SJCRH30 (cell line): ENCODE data around the gene P2RY2. TPM values are rescaled to one million over a fixed set of nuclear protein-coding genes. Genes with fewer than 3 reads are reported as not detected.
A peak's percentile ranks its signal among the peaks of the same experiment; 100 is the strongest.

Experiments
- DNase-seq, 2 experiments: peaks; one replicate each; pipeline ENCODE4 v3.0.0-alpha.2; 2015 to 2020
- H3K27ac ChIP-seq: fragments of 250-450 bp; sonication (Bioruptor Pico); 2 replicates; pipeline ENCODE4 v1.5.1; 2020; ENCODE audit warnings: mild to moderate bottlenecking, moderate library complexity
- H3K27me3 ChIP-seq: fragments of 250-450 bp; sonication (Bioruptor Pico); 2 replicates; pipeline ENCODE4 v1.5.1; 2020; ENCODE audit warnings: mild to moderate bottlenecking, moderate library complexity
- H3K36me3 ChIP-seq: fragments of 250-450 bp; sonication (Bioruptor Pico); 2 replicates; pipeline ENCODE4 v1.5.1; 2020; ENCODE audit warnings: mild to moderate bottlenecking, moderate library complexity
- H3K4me1 ChIP-seq: fragments of 250-450 bp; sonication (Bioruptor Pico); 2 replicates; pipeline ENCODE4 v1.5.1; 2020; ENCODE audit warnings: mild to moderate bottlenecking, moderate library complexity
- H3K4me3 ChIP-seq: fragments of 250-450 bp; sonication (Bioruptor Pico); 2 replicates; pipeline ENCODE4 v1.5.1; 2020; ENCODE audit warnings: mild to moderate bottlenecking, moderate library complexity
- H3K9me3 ChIP-seq: fragments of 250-450 bp; sonication (Bioruptor Pico); replicated peaks from 2 replicates; pipeline ENCODE4 v1.5.1; 2020; ENCODE audit warnings: mild to moderate bottlenecking, moderate library complexity
- total RNA-seq: library from RNA; depleted of rRNA; stranded (reverse); fragments of >200 nt; shearing (Covaris generic); gene quantifications from 2 replicates; pipeline ENCODE4 v1.2.3, GENCODE V29; 2014

P2RY2 gene
- total RNA-seq, 1 experiment from 2014 or later, result not detected

DNA sequence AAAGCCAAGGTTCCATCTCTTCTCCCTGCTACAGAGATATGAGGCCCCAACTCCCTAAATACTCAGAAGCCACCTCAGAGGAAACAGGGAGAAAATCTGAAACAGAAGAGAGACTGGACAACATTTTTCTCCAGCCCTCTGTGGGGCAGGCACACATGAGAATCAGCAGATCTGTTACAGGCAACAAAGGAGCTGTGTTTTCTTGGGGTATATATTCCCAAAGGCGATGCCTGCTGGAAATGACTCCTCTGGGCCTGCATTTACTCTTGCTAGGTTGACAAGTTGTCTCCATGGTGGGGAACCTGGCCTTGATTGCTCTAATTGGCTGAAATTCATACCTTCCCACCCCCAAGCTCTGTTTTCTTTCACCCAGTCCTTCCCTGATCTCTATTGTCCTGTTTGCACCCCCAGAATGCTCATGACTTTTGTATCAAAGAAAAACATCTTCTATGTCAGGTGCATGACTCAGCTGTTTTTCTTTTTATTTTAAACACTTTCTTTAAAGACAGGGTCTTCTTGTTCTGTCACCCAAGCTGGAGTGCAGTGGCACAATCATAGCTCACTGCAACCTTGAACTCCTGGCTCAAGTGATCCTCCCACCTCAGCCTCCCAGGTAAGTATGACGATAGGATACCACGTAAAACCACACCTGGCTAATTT, 30.6 kb downstream of the P2RY2 start:
- no peaks in the 10 kb centered on the region for H3K27me3 ChIP-seq
- no peaks in the 10 kb centered on the region for H3K4me1 ChIP-seq
- H3K36me3 ChIP-seq, result no peaks in the 10 kb centered on the region
- no peak for DNase-seq
- H3K4me3 ChIP-seq, result no peak overlapping the region
- no peak overlapping the region for H3K27ac ChIP-seq
- H3K9me3 ChIP-seq, result no peaks in the 10 kb centered on the region

DNA sequence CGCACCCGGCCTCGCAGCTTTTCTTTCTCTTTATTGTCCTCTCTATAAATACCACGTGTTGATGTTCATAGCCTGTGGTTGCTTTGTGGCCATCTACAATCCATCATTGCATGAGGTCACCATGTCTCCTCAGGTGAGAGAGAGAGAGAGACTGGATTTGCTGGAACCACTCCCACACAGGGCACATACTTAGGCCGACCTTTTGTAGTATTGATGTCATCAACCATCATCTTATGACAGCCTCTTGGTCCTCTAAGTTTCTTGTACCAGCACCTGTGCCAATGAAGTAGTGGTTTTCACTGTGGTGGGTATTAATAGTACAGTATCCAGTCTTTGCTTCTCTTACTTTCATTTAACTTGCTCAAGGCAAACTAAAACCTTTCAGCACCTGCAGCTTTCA, 31.2 kb downstream of the P2RY2 start:
- Histone ChIP-seq H3K9me3 (no peaks in the 10 kb centered on the region), H3K4me3 (no peak overlapping the region), H3K4me1 (no peaks in the 10 kb centered on the region), H3K36me3 (no peaks in the 10 kb centered on the region), H3K27me3 (no peaks in the 10 kb centered on the region), H3K27ac (no peak overlapping the region)
- DNase-seq, result no peak

GRCh38 chr11:73249853-73250783, 32.0 kb downstream of the P2RY2 start:
- no peak for DNase-seq
- no peaks in the 10 kb centered on the region for H3K4me1 ChIP-seq
- H3K27me3 ChIP-seq, result no peaks in the 10 kb centered on the region
- no peaks in the 10 kb centered on the region for H3K9me3 ChIP-seq
- no peak overlapping the region for H3K27ac ChIP-seq
- H3K4me3 ChIP-seq, result no peak overlapping the region
- H3K36me3 ChIP-seq, result no peaks in the 10 kb centered on the region

- DNase-seq, result peak in 1 of 2 experiments; percentile 29
- H3K9me3 ChIP-seq, result no peaks in the 10 kb centered on the region
- H3K27ac ChIP-seq, result no peak overlapping the region
- peaks cover 3% of the 10 kb centered on the region for H3K4me1 ChIP-seq
- no peaks in the 10 kb centered on the region for H3K36me3 ChIP-seq
- H3K4me3 ChIP-seq, result no peak overlapping the region
- no peaks in the 10 kb centered on the region for H3K27me3 ChIP-seq
Observed at GRCh38 chr11:73252577-73253191, 34.6 kb downstream of the P2RY2 start.

- peak; percentile 34 to 43 for DNase-seq
- H3K4me3 ChIP-seq, result no peak overlapping the region
- H3K4me1 ChIP-seq, result peaks cover 8% of the 10 kb centered on the region
- no peaks in the 10 kb centered on the region for H3K36me3 ChIP-seq
- H3K27ac ChIP-seq, result peak overlapping the region; percentile 60
- H3K27me3 ChIP-seq, result no peaks in the 10 kb centered on the region
- no peaks in the 10 kb centered on the region for H3K9me3 ChIP-seq
Observed at GRCh38 chr11:73257342-73258103, 39.4 kb downstream of the P2RY2 start.

GRCh38 chr11:73258104-73259035, 40.3 kb downstream of the P2RY2 start:
- H3K36me3 ChIP-seq, result no peaks in the 10 kb centered on the region
- H3K27ac ChIP-seq, result peak overlapping the region; percentile 60

GRCh38 chr11:73259406-73260126, 41.5 kb downstream of the P2RY2 start:
- Histone ChIP-seq H3K27ac (no peak overlapping the region), H3K4me1 (peaks cover 8% of the 10 kb centered on the region), H3K27me3 (no peaks in the 10 kb centered on the region), H3K4me3 (no peak overlapping the region), H3K36me3 (no peaks in the 10 kb centered on the region), H3K9me3 (no peaks in the 10 kb centered on the region)
- no peak for DNase-seq

More at GRCh38 chr11:73258104-73259035, 40.3 kb downstream of the P2RY2 start:
- Histone ChIP-seq H3K27me3 (no peaks in the 10 kb centered on the region), H3K4me3 (no peak overlapping the region), H3K9me3 (no peaks in the 10 kb centered on the region), H3K4me1 (peaks cover 8% of the 10 kb centered on the region)
- DNase-seq, result no peak

DNA sequence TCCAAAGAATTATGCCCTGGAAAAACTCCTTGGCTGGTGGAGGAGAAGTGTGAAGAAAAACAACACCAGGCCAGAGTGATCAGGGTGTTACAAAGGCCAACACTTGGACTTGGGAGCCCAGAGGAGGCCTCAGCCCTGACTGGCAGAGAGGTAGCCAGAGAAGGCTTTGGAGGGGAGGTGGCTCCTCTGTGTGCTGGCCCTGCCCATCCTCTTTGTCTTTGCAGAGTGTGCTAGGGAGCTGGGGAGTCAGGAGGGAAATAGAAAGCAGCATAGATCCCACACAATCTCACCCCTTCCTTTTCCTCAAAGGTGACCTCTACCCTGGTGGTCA, 42.0 kb downstream of the P2RY2 start:
- H3K27ac ChIP-seq, result no peak overlapping the region
- peaks cover 8% of the 10 kb centered on the region for H3K4me1 ChIP-seq
- H3K4me3 ChIP-seq, result no peak overlapping the region
- no peaks in the 10 kb centered on the region for H3K9me3 ChIP-seq
- no peak for DNase-seq
- no peaks in the 10 kb centered on the region for H3K36me3 ChIP-seq
- H3K27me3 ChIP-seq, result no peaks in the 10 kb centered on the region

GRCh38 chr11:73262851-73263495, 44.9 kb downstream of the P2RY2 start:
- no peak for DNase-seq
- no peak overlapping the region for H3K4me3 ChIP-seq
- peaks cover 21% of the 10 kb centered on the region for H3K4me1 ChIP-seq
- no peaks in the 10 kb centered on the region for H3K9me3 ChIP-seq
- H3K36me3 ChIP-seq, result no peaks in the 10 kb centered on the region
- H3K27me3 ChIP-seq, result no peaks in the 10 kb centered on the region
- no peak overlapping the region for H3K27ac ChIP-seq

DNA sequence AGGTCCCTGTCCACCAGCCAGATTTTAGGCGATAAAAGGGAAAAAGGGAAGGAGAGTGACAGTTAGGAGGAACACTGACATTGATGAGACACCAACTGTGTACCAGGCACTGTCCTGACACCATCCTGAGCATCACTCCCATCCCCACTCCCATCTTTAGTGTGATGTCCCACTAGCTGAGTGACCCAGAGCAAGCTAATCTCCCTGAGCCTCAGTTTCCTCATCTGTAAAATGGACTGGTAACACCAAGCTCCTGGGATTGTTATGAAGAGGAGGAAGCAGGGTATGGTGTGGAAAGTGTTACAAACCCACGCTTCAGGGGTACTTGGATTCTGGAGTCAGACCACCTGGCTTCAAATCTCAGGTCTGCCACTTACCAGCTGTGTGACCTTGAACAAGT, 45.6 kb downstream of the P2RY2 start:
- no peak overlapping the region for H3K27ac ChIP-seq
- H3K4me1 ChIP-seq, result peaks cover 19% of the 10 kb centered on the region
- H3K27me3 ChIP-seq, result no peaks in the 10 kb centered on the region
- no peaks in the 10 kb centered on the region for H3K9me3 ChIP-seq
- no peak for DNase-seq
- no peak overlapping the region for H3K4me3 ChIP-seq
- H3K36me3 ChIP-seq, result no peaks in the 10 kb centered on the region

DNA sequence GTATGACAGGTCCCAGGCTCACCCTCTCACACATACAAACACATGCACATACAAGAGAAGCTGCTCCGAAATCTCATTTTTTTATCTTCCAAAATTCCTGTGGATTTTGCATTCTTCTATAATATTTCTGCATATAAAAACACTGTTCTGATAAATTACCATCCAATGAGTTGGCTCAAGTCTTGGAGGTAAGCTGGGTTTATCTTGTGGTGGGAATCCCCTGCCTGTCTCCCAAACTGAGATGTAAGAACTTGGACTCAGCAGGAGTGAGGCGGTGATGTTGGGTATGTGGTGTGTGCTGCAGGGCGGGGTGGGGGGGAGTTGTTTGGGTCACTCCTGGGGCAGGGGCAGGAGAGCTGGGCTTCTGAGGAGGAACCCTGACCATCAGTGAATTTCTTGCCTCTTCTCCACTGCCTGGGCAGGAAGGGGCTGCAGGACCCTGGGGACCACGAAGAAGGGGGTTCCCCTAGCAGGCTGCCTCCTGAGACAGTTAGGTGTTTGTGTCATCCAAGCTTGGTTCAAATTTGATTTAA, 47.3 kb downstream of the P2RY2 start:
- no peaks in the 10 kb centered on the region for H3K36me3 ChIP-seq
- no peaks in the 10 kb centered on the region for H3K9me3 ChIP-seq
- H3K4me3 ChIP-seq, result no peak overlapping the region
- no peak overlapping the region; the same call in 1 of the 2 replicates for H3K27ac ChIP-seq
- peaks cover 19% of the 10 kb centered on the region for H3K4me1 ChIP-seq
- DNase-seq, result no peak
- no peaks in the 10 kb centered on the region for H3K27me3 ChIP-seq

GRCh38 chr11:73265853-73266645, 48.0 kb downstream of the P2RY2 start:
- Histone ChIP-seq H3K4me3 (no peak overlapping the region), H3K4me1 (peaks cover 19% of the 10 kb centered on the region), H3K27me3 (no peaks in the 10 kb centered on the region), H3K36me3 (no peaks in the 10 kb centered on the region), H3K27ac (peak overlapping the region; percentile 53), H3K9me3 (no peaks in the 10 kb centered on the region)
- peak in 1 of 2 experiments; percentile 64 for DNase-seq
